Glutamatergic neuron (in vitro differentiated cells): Measurements from ENCODE around the gene APOM. TPM values are rescaled to one million over a fixed set of nuclear protein-coding genes. Genes with fewer than 3 reads are reported as not detected.
A peak's percentile ranks its signal among the peaks of the same experiment; 100 is the strongest.

Experiments
- DNase-seq: peaks from one replicate; pipeline ENCODE4 v3.0.0; 2022
- H3K27ac Mint-ChIP-seq: one replicate; pipeline ENCODE4 v1.8.0; 2020; ENCODE audit warnings: mild to moderate bottlenecking, mixed read lengths, inconsistent platforms; ENCODE audit not compliant: unreplicated experiment
- H3K27me3 Mint-ChIP-seq: one replicate; pipeline ENCODE4 v1.8.0; 2020; ENCODE audit warnings: mild to moderate bottlenecking, moderate library complexity, mixed read lengths, inconsistent platforms; ENCODE audit not compliant: unreplicated experiment
- H3K36me3 Mint-ChIP-seq: one replicate; pipeline ENCODE4 v1.8.0; 2020; ENCODE audit warnings: mild to moderate bottlenecking, mixed read lengths, inconsistent platforms; ENCODE audit not compliant: unreplicated experiment
- H3K4me1 Mint-ChIP-seq: one replicate; pipeline ENCODE4 v1.8.0; 2020; ENCODE audit warnings: mild to moderate bottlenecking, low read depth, mixed read lengths, inconsistent platforms; ENCODE audit not compliant: unreplicated experiment
- H3K4me3 Mint-ChIP-seq: one replicate; pipeline ENCODE4 v1.8.0; 2020; ENCODE audit warnings: mild to moderate bottlenecking, mixed read lengths, inconsistent platforms; ENCODE audit not compliant: unreplicated experiment
- H3K9me3 Mint-ChIP-seq: one replicate; pipeline ENCODE4 v1.8.0; 2020; ENCODE audit warnings: mild to moderate bottlenecking, moderate library complexity, mixed read lengths, inconsistent platforms; ENCODE audit not compliant: unreplicated experiment
- total RNA-seq: library from RNA; stranded (reverse); fragmentation: NEBNext Ultra II Directional; extraction: Animal tissue kit (Norgen Biotek cat#: 25700); gene quantifications from one replicate; pipeline ENCODE4 v1.2.1, GENCODE V29; 2021; ENCODE audit not compliant: unreplicated experiment
- TF ChIP-seq, protein P1 (sequence below): fragments of 200-600 bp; sonication (generic); IDR thresholded peaks from one replicate; pipeline ENCODE4 v1.5.0; 2021; ENCODE audit not compliant: partially characterized antibody, unreplicated experiment

The APOM gene
- total RNA-seq, 1 donor from 2014 or later: 1.5 TPM

DNA sequence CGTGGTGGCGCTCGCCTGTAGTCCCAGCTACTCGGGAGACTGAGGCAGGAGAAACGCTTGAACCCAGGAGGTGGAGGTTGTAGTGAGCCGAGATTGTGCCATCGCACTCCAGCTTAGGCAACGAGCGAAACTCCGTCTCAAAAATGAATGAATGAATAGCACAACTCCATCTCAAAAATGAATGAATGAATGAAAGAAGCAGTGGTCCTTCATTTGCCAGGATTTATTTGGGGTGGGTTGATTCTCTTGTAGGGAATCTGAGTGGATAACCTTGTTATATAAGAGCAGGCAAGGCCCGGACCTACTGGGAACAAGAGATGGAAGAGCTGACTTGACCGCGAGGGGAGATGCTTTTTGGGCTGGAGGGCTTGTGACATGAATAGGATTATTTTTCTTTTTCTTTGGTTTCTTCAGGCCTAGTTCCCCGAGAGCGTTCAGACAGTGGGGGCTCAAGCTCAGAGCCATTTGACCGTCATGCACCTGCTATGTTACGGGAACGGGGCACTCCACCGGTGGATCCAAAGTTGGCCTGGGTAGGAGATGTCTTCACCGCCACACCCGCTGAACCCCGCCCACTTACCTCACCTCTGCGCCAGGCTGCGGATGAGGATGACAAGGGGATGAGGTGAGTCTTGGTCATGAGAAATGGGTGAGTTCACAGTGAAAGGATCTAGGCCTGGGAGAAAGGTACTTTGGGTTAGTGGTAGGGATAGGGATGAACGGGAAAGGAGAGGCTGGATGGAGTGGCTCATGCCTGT lies 25.3 kb upstream of the APOM start:
- H3K36me3 Mint-ChIP-seq: peaks cover 10% of the 10 kb centered on the region
- peak overlapping the region; percentile 42 for H3K4me3 Mint-ChIP-seq

DNA sequence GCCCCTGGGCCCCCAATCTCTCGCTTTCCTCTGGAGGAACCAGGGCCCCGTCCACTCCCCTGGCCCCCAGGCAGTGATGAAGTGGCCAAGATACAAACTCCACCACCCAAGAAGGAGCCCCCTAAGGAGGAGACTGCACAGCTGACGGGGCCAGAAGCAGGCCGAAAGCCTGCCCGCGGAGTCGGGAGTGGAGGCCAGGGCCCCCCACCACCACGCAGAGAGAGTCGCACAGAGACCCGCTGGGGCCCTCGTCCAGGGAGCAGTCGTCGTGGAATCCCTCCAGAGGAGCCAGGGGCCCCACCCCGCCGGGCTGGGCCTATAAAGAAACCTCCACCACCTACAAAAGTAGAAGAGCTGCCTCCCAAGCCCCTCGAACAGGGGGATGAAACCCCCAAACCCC lies 24.5 kb upstream of the APOM start:
- Mint-ChIP-seq H3K27me3 (peaks cover 19% of the 10 kb centered on the region), H3K27ac (no peak overlapping the region), H3K9me3 (peaks cover 6% of the 10 kb centered on the region), H3K4me1 (peaks cover 2% of the 10 kb centered on the region), H3K4me3 (no peak overlapping the region), H3K36me3 (peaks cover 10% of the 10 kb centered on the region)
- no peak for DNase-seq
- TF ChIP-seq, protein P1, sequence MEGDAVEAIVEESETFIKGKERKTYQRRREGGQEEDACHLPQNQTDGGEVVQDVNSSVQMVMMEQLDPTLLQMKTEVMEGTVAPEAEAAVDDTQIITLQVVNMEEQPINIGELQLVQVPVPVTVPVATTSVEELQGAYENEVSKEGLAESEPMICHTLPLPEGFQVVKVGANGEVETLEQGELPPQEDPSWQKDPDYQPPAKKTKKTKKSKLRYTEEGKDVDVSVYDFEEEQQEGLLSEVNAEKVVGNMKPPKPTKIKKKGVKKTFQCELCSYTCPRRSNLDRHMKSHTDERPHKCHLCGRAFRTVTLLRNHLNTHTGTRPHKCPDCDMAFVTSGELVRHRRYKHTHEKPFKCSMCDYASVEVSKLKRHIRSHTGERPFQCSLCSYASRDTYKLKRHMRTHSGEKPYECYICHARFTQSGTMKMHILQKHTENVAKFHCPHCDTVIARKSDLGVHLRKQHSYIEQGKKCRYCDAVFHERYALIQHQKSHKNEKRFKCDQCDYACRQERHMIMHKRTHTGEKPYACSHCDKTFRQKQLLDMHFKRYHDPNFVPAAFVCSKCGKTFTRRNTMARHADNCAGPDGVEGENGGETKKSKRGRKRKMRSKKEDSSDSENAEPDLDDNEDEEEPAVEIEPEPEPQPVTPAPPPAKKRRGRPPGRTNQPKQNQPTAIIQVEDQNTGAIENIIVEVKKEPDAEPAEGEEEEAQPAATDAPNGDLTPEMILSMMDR: no peak

More for the DNA sequence above, 25.3 kb upstream of the APOM start:
- H3K9me3 Mint-ChIP-seq: peaks cover 6% of the 10 kb centered on the region
- H3K27me3 Mint-ChIP-seq: peaks cover 16% of the 10 kb centered on the region
- TF ChIP-seq, protein P1: no peak
- peak overlapping the region; percentile 38 for H3K27ac Mint-ChIP-seq
- DNase-seq: no peak
- H3K4me1 Mint-ChIP-seq: peaks cover 2% of the 10 kb centered on the region

DNA sequence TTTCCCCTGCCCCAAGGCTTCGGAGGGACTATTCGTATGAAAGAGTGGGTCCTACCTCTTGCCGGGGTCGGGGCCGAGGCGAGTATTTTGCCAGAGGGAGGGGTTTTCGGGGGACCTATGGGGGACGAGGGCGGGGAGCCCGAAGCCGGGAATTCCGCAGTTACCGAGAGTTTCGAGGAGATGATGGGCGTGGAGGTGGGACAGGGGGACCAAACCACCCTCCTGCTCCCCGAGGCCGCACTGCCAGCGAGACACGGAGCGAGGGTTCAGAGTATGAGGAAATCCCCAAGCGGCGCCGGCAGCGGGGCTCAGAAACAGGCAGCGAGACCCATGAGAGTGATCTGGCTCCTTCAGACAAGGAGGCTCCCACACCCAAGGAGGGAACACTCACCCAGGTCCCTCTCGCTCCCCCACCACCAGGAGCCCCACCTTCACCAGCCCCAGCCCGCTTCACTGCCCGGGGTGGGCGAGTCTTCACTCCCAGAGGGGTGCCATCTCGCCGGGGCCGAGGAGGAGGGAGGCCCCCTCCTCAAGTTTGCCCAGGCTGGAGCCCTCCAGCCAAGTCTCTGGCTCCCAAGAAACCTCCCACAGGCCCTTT lies 23.9 kb upstream of the APOM start:
- peaks cover 17% of the 10 kb centered on the region for H3K27me3 Mint-ChIP-seq
- TF ChIP-seq, protein P1: no peak
- peaks cover 7% of the 10 kb centered on the region for H3K9me3 Mint-ChIP-seq
- H3K4me3 Mint-ChIP-seq: no peak overlapping the region
- H3K36me3 Mint-ChIP-seq: peaks cover 10% of the 10 kb centered on the region
- no peak for DNase-seq
- H3K4me1 Mint-ChIP-seq: no peaks in the 10 kb centered on the region
- no peak overlapping the region for H3K27ac Mint-ChIP-seq

DNA sequence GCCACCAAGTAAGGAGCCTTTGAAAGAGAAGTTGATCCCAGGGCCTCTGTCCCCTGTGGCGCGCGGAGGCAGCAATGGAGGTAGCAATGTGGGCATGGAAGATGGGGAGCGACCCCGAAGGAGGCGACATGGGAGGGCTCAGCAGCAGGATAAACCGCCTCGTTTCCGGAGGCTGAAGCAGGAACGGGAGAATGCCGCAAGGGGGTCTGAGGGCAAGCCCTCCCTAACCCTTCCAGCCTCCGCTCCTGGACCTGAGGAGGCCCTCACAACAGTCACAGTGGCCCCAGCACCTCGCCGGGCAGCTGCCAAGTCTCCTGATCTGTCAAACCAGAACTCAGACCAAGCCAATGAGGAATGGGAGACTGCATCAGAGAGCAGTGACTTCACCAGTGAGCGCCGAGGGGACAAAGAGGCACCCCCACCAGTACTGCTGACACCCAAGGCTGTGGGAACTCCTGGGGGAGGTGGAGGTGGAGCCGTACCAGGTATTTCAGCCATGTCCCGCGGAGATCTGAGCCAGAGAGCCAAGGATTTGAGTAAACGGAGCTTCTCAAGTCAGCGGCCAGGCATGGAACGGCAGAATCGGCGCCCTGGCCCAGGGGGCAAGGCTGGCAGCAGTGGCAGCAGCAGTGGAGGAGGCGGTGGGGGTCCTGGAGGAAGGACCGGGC lies 23.3 kb upstream of the APOM start:
- no peak overlapping the region for H3K4me3 Mint-ChIP-seq
- H3K9me3 Mint-ChIP-seq: peaks cover 6% of the 10 kb centered on the region
- H3K27ac Mint-ChIP-seq: no peak overlapping the region
- H3K36me3 Mint-ChIP-seq: peaks cover 10% of the 10 kb centered on the region
- H3K27me3 Mint-ChIP-seq: peaks cover 20% of the 10 kb centered on the region
- no peak for DNase-seq
- TF ChIP-seq, protein P1: no peak
- H3K4me1 Mint-ChIP-seq: no peaks in the 10 kb centered on the region
